Naive B cell (primary cell): ENCODE measurements around the gene CDKN2AIPNL. TPM values are rescaled to one million over a fixed set of nuclear protein-coding genes. Genes with fewer than 3 reads are reported as not detected.
A peak's percentile ranks its signal among the peaks of the same experiment; 100 is the strongest.
"Not testable (repeated sequence)": the region's sequence is repeated elsewhere in the genome, so short reads cannot be mapped to it uniquely, and the experiment has no call there.

Experiments
- ATAC-seq, 2 donors: fragments of 150-1000 bp; cut with Tn5 transposase; 2 replicates each; pipeline ENCODE4 v1.10.0; 2021; ENCODE audit warnings: low read depth in 2 of 2, mild to moderate bottlenecking in 2 of 2, moderate library complexity in 2 of 2
- DNase-seq: peaks from one replicate; pipeline ENCODE4 v3.0.0; 2022
- H3K27ac Mint-ChIP-seq, 6 donors: one replicate each; pipeline ENCODE4 v1.8.0; 2020 to 2022; ENCODE audit warnings: mild to moderate bottlenecking in 6 of 6, mixed read lengths in 6 of 6, moderate library complexity in 5 of 6, inconsistent platforms in 2 of 6
- H3K27me3 Mint-ChIP-seq, 3 donors: one replicate each; pipeline ENCODE4 v1.8.0; 2021 to 2022; ENCODE audit warnings: mixed read lengths in 3 of 3, mild to moderate bottlenecking in 1 of 3
- H3K36me3 Mint-ChIP-seq, 2 donors: one replicate each; pipeline ENCODE4 v1.8.0; 2020 to 2022; ENCODE audit warnings: mixed read lengths in 2 of 2, inconsistent platforms in 1 of 2, mild to moderate bottlenecking in 1 of 2
- H3K4me1 Mint-ChIP-seq, 3 donors: one replicate each; pipeline ENCODE4 v1.8.0; 2020 to 2022; ENCODE audit warnings: mixed read lengths in 3 of 3, inconsistent platforms in 1 of 3, mild to moderate bottlenecking in 1 of 3, moderate library complexity in 1 of 3
- H3K4me3 Mint-ChIP-seq, 8 donors: one replicate each; pipeline ENCODE4 v1.8.0; 2020 to 2022; ENCODE audit warnings: mild to moderate bottlenecking in 8 of 8, mixed read lengths in 8 of 8, moderate library complexity in 8 of 8, inconsistent platforms in 2 of 8
- H3K9me3 Mint-ChIP-seq, 7 donors: one replicate each; pipeline ENCODE4 v1.8.0; 2020 to 2022; ENCODE audit warnings: mixed read lengths in 7 of 7, mild to moderate bottlenecking in 5 of 7, inconsistent platforms in 2 of 7, moderate library complexity in 1 of 7
- polyA plus RNA-seq, 6 donors: library from polyadenylated mRNA; unstranded; fragments of 300-500 nt; fragmentation: Illumina TruSeq; gene quantifications; one replicate each; pipeline ENCODE4 v1.2.3, GENCODE V29; 2021; ENCODE audit warnings: low read depth in 6 of 6

Gene CDKN2AIPNL
- polyA plus RNA-seq, 6 donors from 2014 or later, result 32.4 to 55.2 (median 37.0) TPM

DNA sequence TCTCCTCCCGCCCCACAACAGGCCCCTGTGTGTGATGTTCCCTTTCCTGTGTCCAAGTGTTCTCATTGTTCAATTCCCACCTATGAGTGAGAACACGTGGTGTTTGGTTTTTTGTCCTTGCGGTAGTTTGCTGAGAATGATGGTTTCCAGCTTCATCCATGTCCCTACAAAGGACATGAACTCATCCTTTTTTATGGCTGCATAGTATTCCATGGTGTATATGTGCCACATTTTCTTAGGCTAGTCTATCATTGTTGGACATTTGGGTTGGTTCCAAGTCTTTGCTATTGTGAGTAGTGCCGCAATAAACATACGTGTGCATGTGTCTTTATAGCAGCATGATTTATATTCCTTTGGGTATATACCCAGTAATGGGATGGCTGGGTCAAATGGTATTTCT lies 38.0 kb downstream of the CDKN2AIPNL start:
- peak overlapping the region in 5 of 8 donors; percentile 12 to 94 (median 40) for H3K4me3 Mint-ChIP-seq
- not testable (repeated sequence) for H3K27ac Mint-ChIP-seq, H3K9me3 Mint-ChIP-seq, DNase-seq, ATAC-seq, H3K36me3 Mint-ChIP-seq, H3K27me3 Mint-ChIP-seq
- peaks cover 28 to 44% (median 41%) of the 10 kb centered on the region in 3 donors for H3K4me1 Mint-ChIP-seq

DNA sequence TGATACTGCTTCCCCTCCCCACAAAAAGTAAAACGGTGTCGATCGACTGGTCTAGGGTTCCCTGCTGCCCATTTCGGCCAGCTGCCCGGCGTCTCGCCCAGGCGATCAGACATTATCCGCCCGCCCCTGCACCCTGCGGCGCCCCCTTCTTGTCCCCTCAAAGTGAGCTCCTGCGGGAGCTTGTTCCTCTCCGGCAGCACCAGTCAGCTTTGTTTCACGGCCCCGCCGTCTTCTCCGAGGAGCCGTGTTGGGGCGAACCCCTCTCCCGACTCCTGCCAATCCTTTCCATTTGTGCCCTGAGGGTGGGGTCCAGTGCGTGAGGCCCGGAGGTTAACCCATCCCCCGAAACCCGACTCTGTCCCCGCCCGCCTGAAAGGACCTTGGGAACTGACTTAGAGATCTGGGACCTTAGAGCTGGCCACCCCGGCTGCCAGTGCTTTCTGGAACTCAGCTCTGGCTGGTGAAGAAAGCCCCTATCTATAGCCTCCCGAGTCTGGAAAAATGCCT lies 39.8 kb downstream of the CDKN2AIPNL start:
- peaks cover 5 to 9% of the 10 kb centered on the region in 2 donors for H3K36me3 Mint-ChIP-seq

DNA sequence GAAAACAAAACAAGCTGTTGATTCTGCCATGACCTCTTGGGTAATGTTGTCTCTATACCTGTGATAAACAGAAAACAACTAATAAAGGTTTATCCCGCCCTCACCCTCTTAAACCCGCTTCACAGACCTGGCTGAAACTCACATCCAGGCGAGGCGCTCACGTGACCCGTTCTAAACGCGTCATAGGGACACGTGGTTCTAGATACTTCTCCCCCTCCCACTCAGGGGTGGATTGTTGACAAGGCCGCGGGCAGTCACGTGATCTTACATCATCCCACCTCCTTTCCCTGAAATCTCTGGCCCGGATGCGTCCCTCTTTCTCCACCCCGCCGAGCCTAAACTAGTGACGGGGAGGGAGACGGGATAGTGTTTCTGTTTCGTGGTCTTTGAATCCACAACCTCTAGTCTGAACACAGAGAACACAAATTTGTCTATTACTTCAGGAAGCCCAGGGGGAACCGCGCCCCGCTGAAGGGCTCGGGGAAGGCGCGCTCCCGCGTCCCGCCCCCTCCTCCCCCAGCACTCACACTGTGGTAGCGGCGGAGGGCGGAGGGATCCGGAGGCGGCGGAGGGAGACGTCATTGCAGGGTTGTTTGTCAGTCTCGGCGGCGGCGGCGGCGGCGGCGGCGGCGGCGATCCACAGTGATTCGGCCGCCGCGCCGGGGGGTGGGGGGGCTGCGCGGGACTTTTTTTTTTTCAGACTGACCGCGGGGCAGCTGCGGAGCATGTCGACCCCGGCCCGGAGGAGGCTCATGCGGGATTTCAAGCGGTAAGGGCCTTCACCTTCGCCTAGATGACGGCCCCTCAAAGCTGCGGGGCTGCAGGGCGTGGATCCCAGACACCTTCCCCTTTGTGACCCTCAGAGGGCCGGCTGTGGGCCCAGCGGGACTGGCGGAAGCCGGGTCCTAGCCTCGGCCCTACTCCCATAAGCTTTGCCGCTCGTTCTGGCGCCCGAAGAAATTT lies 40.5 kb downstream of the CDKN2AIPNL start, which contains the start of gene UBE2B:
Gene UBE2B (plus strand): TSS at position 699 of the 963 bp plus-strand sequence. CDS start 27 bp downstream, at position 726.
- Mint-ChIP-seq H3K4me1 (peaks cover 40 to 65% (median 54%) of the 10 kb centered on the region in 3 donors), H3K4me3 (peak within 1 kb of the TSS; percentile 94 to 100 (median 98)), H3K27ac (peak within 1 kb of the TSS; percentile 99 to 100 (median 100)), H3K36me3 (peaks cover 8 to 10% of the 10 kb centered on the region in 2 donors), H3K9me3 (peaks cover 0 to 5% (median 3%) of the 10 kb centered on the region in 7 donors), H3K27me3 (no peaks in the 10 kb centered on the region)
- peak; percentile 73 to 74 for ATAC-seq
- peak; percentile 97 for DNase-seq

More for the DNA sequence above, 39.8 kb downstream of the CDKN2AIPNL start:
- ATAC-seq (no peak), DNase-seq (peak; percentile 31)
- Mint-ChIP-seq H3K9me3 (peaks cover 0 to 3% (median 2%) of the 10 kb centered on the region in 7 donors), H3K4me1 (peaks cover 36 to 59% (median 49%) of the 10 kb centered on the region in 3 donors), H3K27me3 (no peaks in the 10 kb centered on the region), H3K27ac (peak overlapping the region; percentile 96 to 100 (median 100)), H3K4me3 (peak overlapping the region; percentile 94 to 100 (median 98))

DNA sequence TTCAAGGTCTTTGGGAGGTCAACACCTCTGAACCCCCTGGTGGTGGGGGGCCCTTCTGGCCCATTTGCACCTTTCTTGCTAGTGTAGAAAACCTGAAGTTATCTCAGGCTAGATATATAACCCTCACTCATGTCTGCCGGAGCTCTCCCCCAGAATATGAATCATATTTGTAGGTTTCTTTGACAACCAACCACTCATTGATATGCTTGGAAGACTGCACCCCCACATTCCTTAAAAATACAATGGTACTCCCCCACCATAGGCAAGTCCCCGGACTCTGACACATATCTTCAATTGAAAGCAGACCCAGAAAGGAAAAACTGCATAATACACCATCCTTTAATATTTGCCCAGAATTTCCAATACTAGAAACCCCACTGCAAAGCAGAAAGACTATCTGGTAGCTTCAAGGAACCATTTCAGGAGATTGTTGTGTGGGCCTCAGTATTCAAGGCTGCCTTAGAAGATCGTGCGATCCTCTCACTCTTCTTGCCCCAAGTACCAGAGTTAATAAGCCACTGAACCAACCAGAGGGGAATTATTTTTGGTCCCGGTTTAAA lies 41.3 kb downstream of the CDKN2AIPNL start:
- peak overlapping the region; percentile 94 to 100 (median 98) for H3K4me3 Mint-ChIP-seq
- H3K36me3 Mint-ChIP-seq, result peaks cover 8 to 10% of the 10 kb centered on the region in 2 donors
- DNase-seq (no peak), ATAC-seq (peak; percentile 3 to 6)
- H3K27ac Mint-ChIP-seq, result peak overlapping the region; percentile 99 to 100 (median 100)
- no peaks in the 10 kb centered on the region for H3K27me3 Mint-ChIP-seq
- H3K9me3 Mint-ChIP-seq, result peaks cover 0 to 5% (median 3%) of the 10 kb centered on the region in 7 donors
- H3K4me1 Mint-ChIP-seq, result peaks cover 42 to 63% (median 59%) of the 10 kb centered on the region in 3 donors

DNA sequence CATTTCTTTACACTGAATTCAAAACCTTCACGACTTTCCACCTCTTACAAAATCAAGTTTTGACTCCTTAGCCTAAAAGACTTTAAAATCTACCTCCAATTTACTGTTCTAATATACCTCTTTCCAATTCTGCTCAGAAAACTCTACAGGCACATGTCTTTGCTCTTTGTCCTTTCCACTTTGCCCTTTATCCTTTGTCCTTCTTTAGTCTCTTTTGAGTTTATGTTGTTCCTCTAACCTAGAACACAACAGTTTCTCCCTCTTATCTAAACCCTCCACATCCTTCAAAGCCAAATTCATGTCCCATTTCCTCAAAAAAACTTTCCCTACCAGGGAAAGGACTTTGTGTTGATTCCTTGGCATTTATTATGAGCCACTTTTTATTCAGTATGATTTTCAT lies 46.1 kb downstream of the CDKN2AIPNL start:
- H3K27ac Mint-ChIP-seq, result peak overlapping the region in 2 of 6 donors; percentile 58 to 96
- peaks cover 27 to 35% (median 31%) of the 10 kb centered on the region in 3 donors for H3K4me1 Mint-ChIP-seq
- DNase-seq (no peak), ATAC-seq (no peak)
- peaks cover 0 to 5% (median 3%) of the 10 kb centered on the region in 7 donors for H3K9me3 Mint-ChIP-seq
- no peaks in the 10 kb centered on the region for H3K27me3 Mint-ChIP-seq
- peaks cover 4 to 8% of the 10 kb centered on the region in 2 donors for H3K36me3 Mint-ChIP-seq
- H3K4me3 Mint-ChIP-seq, result peak overlapping the region in 3 of 8 donors; percentile 9 to 95 (median 37)

DNA sequence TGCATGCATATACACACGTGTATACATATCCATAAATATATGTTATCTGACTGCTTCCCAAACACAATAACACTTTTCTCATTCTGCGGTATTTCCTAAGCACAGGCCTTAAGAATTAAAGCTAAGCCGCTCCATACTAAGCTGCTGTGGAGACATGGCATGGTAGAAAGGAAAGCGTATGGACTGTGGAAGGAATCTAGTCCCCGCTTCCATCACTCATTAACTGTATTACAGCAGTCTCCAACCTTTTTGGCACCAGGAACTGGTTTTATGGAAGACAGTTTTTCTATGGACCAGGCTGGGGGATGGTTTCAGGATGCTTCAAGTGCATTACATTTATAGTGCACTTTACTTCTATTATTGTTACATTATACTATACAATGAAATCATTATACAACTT lies 56.0 kb downstream of the CDKN2AIPNL start:
- no peak overlapping the region for H3K4me3 Mint-ChIP-seq
- no peaks in the 10 kb centered on the region for H3K27me3 Mint-ChIP-seq
- no peak overlapping the region for H3K27ac Mint-ChIP-seq
- peaks cover 4 to 8% of the 10 kb centered on the region in 2 donors for H3K36me3 Mint-ChIP-seq
- H3K9me3 Mint-ChIP-seq, result peaks cover 0 to 4% (median 0%) of the 10 kb centered on the region in 7 donors
- H3K4me1 Mint-ChIP-seq, result no peaks in the 10 kb centered on the region
- DNase-seq (no peak), ATAC-seq (no peak)

Other genes starting within 250 kb of the CDKN2AIPNL start
- 1,000 to 10,000 TPM; 1,058 to 1,567 (median 1,113) TPM for gene SKP1, start 234.9 kb downstream of the CDKN2AIPNL start, polyA plus RNA-seq
- 100 to 1,000 TPM; 182 to 213 (median 190) TPM for gene PPP2CA, start 185.8 kb downstream of the CDKN2AIPNL start, polyA plus RNA-seq
- gene CDKL3, start 44.7 kb downstream of the CDKN2AIPNL start, polyA plus RNA-seq, result 1 to 10 TPM in 2 of 6 donors, not detected in 4; 1.8 to 9.5 TPM
- 10 to 100 TPM; 58.2 to 96.5 (median 77.7) TPM for gene UBE2B, start 40.3 kb downstream of the CDKN2AIPNL start, polyA plus RNA-seq
- gene JADE2, start 113.8 kb upstream of the CDKN2AIPNL start, polyA plus RNA-seq, result 10 to 100 TPM in 5 of 6 donors, 1 to 10 TPM in 1; 7.1 to 47.1 (median 27.1) TPM
- gene SAR1B, start 220.9 kb upstream of the CDKN2AIPNL start, polyA plus RNA-seq, result 10 to 100 TPM; 18.6 to 35.0 (median 33.2) TPM
- gene SEC24A, start 236.9 kb upstream of the CDKN2AIPNL start, polyA plus RNA-seq, result 1 to 10 TPM; 3.2 to 7.7 (median 5.6) TPM